D721Med (cell line): ENCODE results near the gene C17orf107.

Source experiments
- DNase-seq: peaks from one replicate; pipeline ENCODE4 v3.0.0; 2011; ENCODE audit warnings: low spot score; ENCODE audit not compliant: insufficient read length
- FAIRE-seq: peaks from 2 replicates; lab custom pipeline; 2011; peaks lifted over from hg19 to GRCh38; lab: Jason Lieb, UNC
- CTCF ChIP-seq: IDR thresholded peaks from 2 replicates; pipeline ENCODE4 v1.5.1; 2012; ENCODE audit warnings: mild to moderate bottlenecking, control low read depth; ENCODE audit not compliant: insufficient read depth; ENCODE audit errors: missing control alignments

C17orf107 gene

GRCh38 chr17:4951486-4951885, 52.1 kb downstream of the C17orf107 start:
- no peak for FAIRE-seq
- no peak for DNase-seq
- TF ChIP-seq CTCF, result no peak
